ENCODE results near the gene PRSS50. TPM values are rescaled to one million over a fixed set of nuclear protein-coding genes. Genes with fewer than 3 reads are reported as not detected.
A peak's percentile ranks its signal among the peaks of the same experiment; 100 is the strongest.

The PRSS50 gene
- polyA plus RNA-seq, 1 donor from 2014 or later, result not detected

GRCh38 chr3:46676601-46677410, 40.9 kb downstream of the PRSS50 start:
- Mint-ChIP-seq H3K4me3 (peak overlapping the region in 1 of 4 donors; percentile 39), H3K27me3 (peaks cover 4% of the 10 kb centered on the region), H3K36me3 (peaks cover 2% of the 10 kb centered on the region), H3K4me1 (no peaks in the 10 kb centered on the region), H3K27ac (no peak overlapping the region), H3K9me3 (no peaks in the 10 kb centered on the region)

GRCh38 chr3:46675843-46676567, 41.7 kb downstream of the PRSS50 start:
- Mint-ChIP-seq H3K27me3 (peaks cover 4% of the 10 kb centered on the region), H3K27ac (peak overlapping the region in 1 of 3 donors; percentile 13), H3K9me3 (no peaks in the 10 kb centered on the region), H3K4me1 (no peaks in the 10 kb centered on the region), H3K36me3 (peaks cover 2% of the 10 kb centered on the region), H3K4me3 (no peak overlapping the region)

DNA sequence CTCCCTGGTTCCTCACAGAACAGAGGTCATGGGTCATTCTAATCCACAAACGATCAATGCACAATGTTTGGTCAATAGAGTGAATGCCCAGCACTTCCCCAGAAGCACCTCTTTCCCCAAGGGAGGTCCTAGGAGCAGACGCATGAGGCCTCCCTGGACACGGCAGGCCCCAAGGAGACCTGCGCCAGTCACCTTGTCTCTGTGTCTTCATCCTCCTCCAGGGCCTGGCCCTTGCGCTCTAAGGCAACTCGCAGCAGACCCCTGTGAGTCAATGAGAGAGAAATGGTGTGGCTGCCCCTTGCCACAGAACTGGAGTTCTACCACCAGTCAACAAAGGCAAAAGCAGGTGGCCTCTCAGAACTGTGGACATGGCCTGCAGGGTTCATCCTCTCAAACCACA, 42.2 kb downstream of the PRSS50 start:
- H3K4me3 Mint-ChIP-seq, result no peak overlapping the region
- no peaks in the 10 kb centered on the region for H3K9me3 Mint-ChIP-seq
- H3K27ac Mint-ChIP-seq, result peak overlapping the region in 1 of 3 donors; percentile 13
- peaks cover 4% of the 10 kb centered on the region for H3K27me3 Mint-ChIP-seq
- no peaks in the 10 kb centered on the region for H3K4me1 Mint-ChIP-seq
- H3K36me3 Mint-ChIP-seq, result peaks cover 2% of the 10 kb centered on the region

GRCh38 chr3:46674031-46674845, 43.4 kb downstream of the PRSS50 start:
- Mint-ChIP-seq H3K27ac (no peak overlapping the region), H3K4me3 (no peak overlapping the region), H3K4me1 (no peaks in the 10 kb centered on the region), H3K9me3 (no peaks in the 10 kb centered on the region), H3K27me3 (peaks cover 2% of the 10 kb centered on the region), H3K36me3 (peaks cover 2% of the 10 kb centered on the region)

GRCh38 chr3:46673151-46674030, 44.3 kb downstream of the PRSS50 start:
- no peaks in the 10 kb centered on the region for H3K27me3 Mint-ChIP-seq
- no peaks in the 10 kb centered on the region for H3K4me1 Mint-ChIP-seq
- no peaks in the 10 kb centered on the region for H3K9me3 Mint-ChIP-seq
- H3K27ac Mint-ChIP-seq, result no peak overlapping the region
- H3K36me3 Mint-ChIP-seq, result no peaks in the 10 kb centered on the region
- H3K4me3 Mint-ChIP-seq, result no peak overlapping the region

DNA sequence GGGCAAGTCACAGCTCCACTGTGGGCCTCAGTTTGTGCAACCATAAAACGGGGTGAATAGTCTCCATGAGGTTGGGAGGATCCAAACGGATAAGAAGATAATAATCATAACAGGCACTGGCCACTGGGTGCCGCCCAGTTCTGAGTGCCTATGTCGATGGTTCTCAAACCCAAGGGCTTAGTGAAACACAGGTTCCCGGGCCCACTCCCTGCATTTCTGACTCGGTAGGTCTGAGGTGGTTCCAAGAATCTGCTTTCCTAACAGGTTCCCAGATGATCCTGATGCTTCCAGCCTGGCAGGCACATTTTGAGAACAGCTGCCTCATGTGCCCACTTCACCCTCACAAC, 45.3 kb downstream of the PRSS50 start:
- no peaks in the 10 kb centered on the region for H3K4me1 Mint-ChIP-seq
- H3K27me3 Mint-ChIP-seq, result no peaks in the 10 kb centered on the region
- no peak overlapping the region for H3K27ac Mint-ChIP-seq
- no peaks in the 10 kb centered on the region for H3K9me3 Mint-ChIP-seq
- H3K4me3 Mint-ChIP-seq, result no peak overlapping the region
- no peaks in the 10 kb centered on the region for H3K36me3 Mint-ChIP-seq

GRCh38 chr3:46671541-46672348, 45.9 kb downstream of the PRSS50 start:
- H3K4me3 Mint-ChIP-seq, result no peak overlapping the region
- H3K27me3 Mint-ChIP-seq, result no peaks in the 10 kb centered on the region
- H3K27ac Mint-ChIP-seq, result peak overlapping the region in 1 of 3 donors; percentile 46
- no peaks in the 10 kb centered on the region for H3K4me1 Mint-ChIP-seq
- no peaks in the 10 kb centered on the region for H3K36me3 Mint-ChIP-seq
- H3K9me3 Mint-ChIP-seq, result no peaks in the 10 kb centered on the region

DNA sequence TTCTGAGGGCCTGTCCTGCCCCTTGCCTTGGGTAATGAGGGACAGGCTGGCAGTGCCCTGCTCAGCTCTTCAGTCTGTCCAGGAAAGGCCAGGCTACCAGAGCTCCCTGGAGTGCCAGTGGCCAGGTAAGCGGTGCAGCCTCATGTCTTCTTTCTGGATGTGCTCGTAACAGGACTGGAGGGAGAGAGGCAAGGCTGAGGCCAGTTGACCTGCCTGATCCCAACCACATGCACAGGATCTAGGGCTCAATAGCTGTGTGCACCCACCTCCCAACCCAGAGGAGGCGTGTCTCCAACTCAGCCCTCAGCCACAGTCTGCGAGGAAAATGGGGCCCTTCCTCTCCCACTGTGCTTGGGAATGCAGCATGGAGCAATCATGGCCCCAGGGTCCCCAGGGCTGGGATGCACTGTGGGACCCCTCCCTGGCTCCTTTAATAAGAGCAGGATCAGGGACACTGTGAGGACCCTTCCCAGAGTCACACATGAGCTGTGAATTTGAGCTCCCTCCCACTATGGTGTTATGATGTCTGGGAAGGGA, 46.7 kb downstream of the PRSS50 start:
- Mint-ChIP-seq H3K36me3 (no peaks in the 10 kb centered on the region), H3K27me3 (no peaks in the 10 kb centered on the region), H3K9me3 (no peaks in the 10 kb centered on the region), H3K4me3 (no peak overlapping the region), H3K27ac (peak overlapping the region in 1 of 3 donors; percentile 46), H3K4me1 (no peaks in the 10 kb centered on the region)

DNA sequence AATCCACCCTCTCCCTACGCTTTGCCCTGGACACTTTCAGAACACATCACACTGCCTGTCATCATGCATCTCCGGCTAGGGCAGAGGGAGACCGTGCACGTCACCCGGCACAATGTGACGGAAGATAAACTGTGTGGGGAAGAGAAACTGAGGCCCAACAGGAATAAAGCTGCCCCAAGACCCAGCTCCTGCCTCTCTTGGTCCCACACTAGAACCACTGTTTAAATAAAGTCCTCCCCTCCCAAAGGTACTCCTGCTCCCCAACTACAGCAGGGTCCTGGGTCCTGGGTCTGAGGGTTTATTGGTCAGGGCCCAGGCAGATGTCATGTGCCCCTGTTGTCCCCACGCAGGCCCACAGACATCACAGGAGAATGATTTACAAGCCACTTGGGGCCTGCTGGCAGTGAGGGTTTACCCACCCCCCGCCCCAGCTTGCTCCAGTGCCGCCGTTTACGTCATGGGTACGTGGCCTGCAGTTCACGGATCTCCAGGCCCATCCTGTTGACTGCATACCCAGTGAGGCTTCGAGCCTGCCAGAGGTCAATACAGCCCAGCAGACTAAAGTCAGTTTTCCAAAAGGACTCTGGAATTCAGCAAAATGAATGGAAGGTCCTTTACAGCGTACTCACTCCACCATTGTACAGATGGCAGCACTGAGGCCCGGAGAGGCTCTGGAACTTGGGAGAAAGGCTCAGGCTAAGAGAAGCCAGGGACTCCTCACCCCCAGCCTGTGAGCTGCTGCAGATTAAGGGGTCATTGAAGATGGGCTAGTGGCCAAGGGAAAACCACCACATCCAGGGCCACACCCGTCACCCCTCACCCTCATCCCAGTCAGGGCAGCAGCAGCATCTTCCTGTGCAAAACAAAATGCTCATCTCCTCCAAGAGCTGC, 47.4 kb downstream of the PRSS50 start:
- no peaks in the 10 kb centered on the region for H3K9me3 Mint-ChIP-seq
- H3K27ac Mint-ChIP-seq, result no peak overlapping the region
- no peaks in the 10 kb centered on the region for H3K27me3 Mint-ChIP-seq
- H3K4me3 Mint-ChIP-seq, result no peak overlapping the region
- no peaks in the 10 kb centered on the region for H3K36me3 Mint-ChIP-seq
- no peaks in the 10 kb centered on the region for H3K4me1 Mint-ChIP-seq

- Mint-ChIP-seq H3K36me3 (no peaks in the 10 kb centered on the region), H3K27me3 (no peaks in the 10 kb centered on the region), H3K4me1 (no peaks in the 10 kb centered on the region), H3K4me3 (no peak overlapping the region), H3K9me3 (no peaks in the 10 kb centered on the region), H3K27ac (no peak overlapping the region)
Measured at GRCh38 chr3:46669191-46669999, 48.3 kb downstream of the PRSS50 start.

- Mint-ChIP-seq H3K9me3 (no peaks in the 10 kb centered on the region), H3K36me3 (no peaks in the 10 kb centered on the region), H3K27ac (no peak overlapping the region), H3K4me1 (no peaks in the 10 kb centered on the region), H3K27me3 (no peaks in the 10 kb centered on the region), H3K4me3 (no peak overlapping the region)
Measured at GRCh38 chr3:46668591-46668990, 49.1 kb downstream of the PRSS50 start.

DNA sequence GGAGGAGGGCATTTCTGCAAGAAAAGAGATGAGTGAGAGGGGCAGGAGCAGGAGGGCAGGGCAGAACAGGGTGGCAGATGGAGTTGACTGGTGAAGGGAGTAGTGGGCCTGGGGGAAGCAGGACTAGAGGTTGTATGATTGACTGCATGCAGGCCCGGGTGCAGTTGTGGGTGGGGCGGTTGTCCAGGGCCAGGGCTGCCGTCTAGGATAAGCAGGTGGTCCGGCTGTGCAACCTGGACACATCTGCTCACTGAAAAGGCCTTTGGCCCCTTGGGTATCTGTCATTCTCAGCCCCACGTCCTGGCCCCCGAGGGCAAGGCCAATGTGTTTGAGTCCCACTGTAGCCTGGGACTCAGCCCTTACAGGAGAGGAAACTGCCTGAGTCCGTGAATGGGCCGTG, 49.6 kb downstream of the PRSS50 start:
- no peak overlapping the region for H3K4me3 Mint-ChIP-seq
- no peaks in the 10 kb centered on the region for H3K9me3 Mint-ChIP-seq
- no peaks in the 10 kb centered on the region for H3K4me1 Mint-ChIP-seq
- H3K36me3 Mint-ChIP-seq, result no peaks in the 10 kb centered on the region
- peaks cover 3% of the 10 kb centered on the region for H3K27me3 Mint-ChIP-seq
- H3K27ac Mint-ChIP-seq, result no peak overlapping the region

Data from IgD-negative memory B cell (primary cell).